K562 (cell line): Measurements from ENCODE around the gene MED13L. TPM values are rescaled to one million over a fixed set of nuclear protein-coding genes. Genes with fewer than 3 reads are reported as not detected.

ENCODE experiments used
- HDAC2 ChIP-seq: fragments of 450-650 bp; IDR thresholded peaks from 2 replicates; pipeline ENCODE4 v1.6.1; 2016; ENCODE audit warnings: mild to moderate bottlenecking
- KLF6 ChIP-seq: fragments of 250-450 bp; sonication (Bioruptor Pico); IDR thresholded peaks from 2 replicates; pipeline ENCODE4 v1.4.0; 2020; ENCODE audit warnings: mild to moderate bottlenecking, moderate library complexity, borderline replicate concordance
- NR4A1 ChIP-seq, 2 experiments: fragments of 250-450 bp in 1 of 2; fragments of 450-650 bp in 1 of 2; sonication (Bioruptor Pico) in 1 of 2; IDR thresholded peaks; 2 replicates each; pipeline versions ENCODE4 v1.4.0 to v1.6.1; 2016 to 2020; ENCODE audit warnings: mild to moderate bottlenecking in 2 of 2, missing compliant biosample characterization in 1 of 2, missing genetic modification characterization in 1 of 2, moderate library complexity in 1 of 2
- SPI1 ChIP-seq: IDR thresholded peaks from 2 replicates; pipeline ENCODE4 v1.6.1; 2011; ENCODE audit warnings: low read depth, low read length, control low read depth, borderline replicate concordance
- polyA plus RNA-seq, 8 experiments: library from polyadenylated mRNA; depleted of rRNA in 4 of 8; stranded (reverse) in 5 of 8; unstranded in 3 of 8; fragments of >200 nt; fragmentation: Nextera tagmentation in 2 of 8; fragmentation: Illumina TruSeq in 1 of 8; extraction: Ambion mirVana in 2 of 8; extraction: Trizol in 1 of 8; gene quantifications; 2 replicates each; pipeline versions ENCODE4 v1.2.1 to v1.2.3, GENCODE V29; 2011 to 2014; ENCODE audit warnings: inconsistent platforms in 1 of 8, missing spikeins in 1 of 8
- total RNA-seq, 7 experiments: library from RNA; depleted of rRNA in 6 of 7; stranded (reverse); fragments of >200 nt in 6 of 7; fragmentation: Illumina TruSeq in 2 of 7; extraction: Trizol in 2 of 7; gene quantifications; 2 replicates each; pipeline versions ENCODE4 v1.2.1 to v1.2.3, GENCODE V29; 2011 to 2021; ENCODE audit warnings: low replicate concordance in 1 of 7
- TF ChIP-seq, protein P1 (sequence below): fragments of 450-650 bp; IDR thresholded peaks from 2 replicates; pipeline ENCODE4 v1.6.1; 2016; ENCODE audit warnings: mild to moderate bottlenecking, moderate library complexity
- TF ChIP-seq, protein P2 (sequence below): fragments of 450-650 bp; IDR thresholded peaks from 2 replicates; pipeline ENCODE4 v1.6.1; 2018; ENCODE audit not compliant: partially characterized antibody
- TF ChIP-seq, protein P3 (sequence below), 2 experiments: fragments of 200-800 bp in 1 of 2; sonication (Bioruptor generic) in 1 of 2; sonication (generic) in 1 of 2; formaldehyde crosslinking in 1 of 2; IDR thresholded peaks in 1 of 2; conservative IDR thresholded peaks in 1 of 2; 2 replicates each; pipeline versions ENCODE4 v1.5.0 to v1.6.1; 2016 to 2020; ENCODE audit warnings: missing compliant biosample characterization in 1 of 2, missing genetic modification characterization in 1 of 2, missing genetic modification reagents in 1 of 2
- TF ChIP-seq, protein P4 (sequence below): fragments of 250-450 bp; sonication (Bioruptor Pico); IDR thresholded peaks from 2 replicates; pipeline ENCODE4 v1.4.0; 2020; ENCODE audit warnings: mild to moderate bottlenecking

The MED13L gene
- total and polyA plus RNA-seq, 9 of the 15 experiments (the other 6 are each of a cell fraction or from before 2014, with no cell fraction given): 13.4 to 90.3 (median 36.9) TPM

DNA sequence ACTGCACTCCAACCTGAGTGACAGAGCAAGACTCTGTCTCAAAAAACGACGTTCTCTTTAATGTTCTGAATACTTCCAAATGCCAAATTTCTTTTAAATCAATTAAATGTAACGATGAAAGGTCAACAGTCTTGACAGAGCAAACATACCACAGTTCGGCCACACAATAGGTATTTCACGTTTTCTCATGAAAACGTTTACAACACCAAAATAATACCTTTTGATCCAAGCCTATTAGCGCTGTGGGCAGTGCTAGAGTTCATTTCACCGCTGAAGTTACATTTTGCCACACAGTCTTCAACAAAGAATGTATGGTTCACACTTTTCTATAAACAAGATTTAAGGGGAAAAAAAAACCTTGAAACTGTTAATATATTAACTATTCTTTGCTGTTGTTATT is 122.1 kb downstream of the MED13L start (continued):
- TF ChIP-seq, protein P1, sequence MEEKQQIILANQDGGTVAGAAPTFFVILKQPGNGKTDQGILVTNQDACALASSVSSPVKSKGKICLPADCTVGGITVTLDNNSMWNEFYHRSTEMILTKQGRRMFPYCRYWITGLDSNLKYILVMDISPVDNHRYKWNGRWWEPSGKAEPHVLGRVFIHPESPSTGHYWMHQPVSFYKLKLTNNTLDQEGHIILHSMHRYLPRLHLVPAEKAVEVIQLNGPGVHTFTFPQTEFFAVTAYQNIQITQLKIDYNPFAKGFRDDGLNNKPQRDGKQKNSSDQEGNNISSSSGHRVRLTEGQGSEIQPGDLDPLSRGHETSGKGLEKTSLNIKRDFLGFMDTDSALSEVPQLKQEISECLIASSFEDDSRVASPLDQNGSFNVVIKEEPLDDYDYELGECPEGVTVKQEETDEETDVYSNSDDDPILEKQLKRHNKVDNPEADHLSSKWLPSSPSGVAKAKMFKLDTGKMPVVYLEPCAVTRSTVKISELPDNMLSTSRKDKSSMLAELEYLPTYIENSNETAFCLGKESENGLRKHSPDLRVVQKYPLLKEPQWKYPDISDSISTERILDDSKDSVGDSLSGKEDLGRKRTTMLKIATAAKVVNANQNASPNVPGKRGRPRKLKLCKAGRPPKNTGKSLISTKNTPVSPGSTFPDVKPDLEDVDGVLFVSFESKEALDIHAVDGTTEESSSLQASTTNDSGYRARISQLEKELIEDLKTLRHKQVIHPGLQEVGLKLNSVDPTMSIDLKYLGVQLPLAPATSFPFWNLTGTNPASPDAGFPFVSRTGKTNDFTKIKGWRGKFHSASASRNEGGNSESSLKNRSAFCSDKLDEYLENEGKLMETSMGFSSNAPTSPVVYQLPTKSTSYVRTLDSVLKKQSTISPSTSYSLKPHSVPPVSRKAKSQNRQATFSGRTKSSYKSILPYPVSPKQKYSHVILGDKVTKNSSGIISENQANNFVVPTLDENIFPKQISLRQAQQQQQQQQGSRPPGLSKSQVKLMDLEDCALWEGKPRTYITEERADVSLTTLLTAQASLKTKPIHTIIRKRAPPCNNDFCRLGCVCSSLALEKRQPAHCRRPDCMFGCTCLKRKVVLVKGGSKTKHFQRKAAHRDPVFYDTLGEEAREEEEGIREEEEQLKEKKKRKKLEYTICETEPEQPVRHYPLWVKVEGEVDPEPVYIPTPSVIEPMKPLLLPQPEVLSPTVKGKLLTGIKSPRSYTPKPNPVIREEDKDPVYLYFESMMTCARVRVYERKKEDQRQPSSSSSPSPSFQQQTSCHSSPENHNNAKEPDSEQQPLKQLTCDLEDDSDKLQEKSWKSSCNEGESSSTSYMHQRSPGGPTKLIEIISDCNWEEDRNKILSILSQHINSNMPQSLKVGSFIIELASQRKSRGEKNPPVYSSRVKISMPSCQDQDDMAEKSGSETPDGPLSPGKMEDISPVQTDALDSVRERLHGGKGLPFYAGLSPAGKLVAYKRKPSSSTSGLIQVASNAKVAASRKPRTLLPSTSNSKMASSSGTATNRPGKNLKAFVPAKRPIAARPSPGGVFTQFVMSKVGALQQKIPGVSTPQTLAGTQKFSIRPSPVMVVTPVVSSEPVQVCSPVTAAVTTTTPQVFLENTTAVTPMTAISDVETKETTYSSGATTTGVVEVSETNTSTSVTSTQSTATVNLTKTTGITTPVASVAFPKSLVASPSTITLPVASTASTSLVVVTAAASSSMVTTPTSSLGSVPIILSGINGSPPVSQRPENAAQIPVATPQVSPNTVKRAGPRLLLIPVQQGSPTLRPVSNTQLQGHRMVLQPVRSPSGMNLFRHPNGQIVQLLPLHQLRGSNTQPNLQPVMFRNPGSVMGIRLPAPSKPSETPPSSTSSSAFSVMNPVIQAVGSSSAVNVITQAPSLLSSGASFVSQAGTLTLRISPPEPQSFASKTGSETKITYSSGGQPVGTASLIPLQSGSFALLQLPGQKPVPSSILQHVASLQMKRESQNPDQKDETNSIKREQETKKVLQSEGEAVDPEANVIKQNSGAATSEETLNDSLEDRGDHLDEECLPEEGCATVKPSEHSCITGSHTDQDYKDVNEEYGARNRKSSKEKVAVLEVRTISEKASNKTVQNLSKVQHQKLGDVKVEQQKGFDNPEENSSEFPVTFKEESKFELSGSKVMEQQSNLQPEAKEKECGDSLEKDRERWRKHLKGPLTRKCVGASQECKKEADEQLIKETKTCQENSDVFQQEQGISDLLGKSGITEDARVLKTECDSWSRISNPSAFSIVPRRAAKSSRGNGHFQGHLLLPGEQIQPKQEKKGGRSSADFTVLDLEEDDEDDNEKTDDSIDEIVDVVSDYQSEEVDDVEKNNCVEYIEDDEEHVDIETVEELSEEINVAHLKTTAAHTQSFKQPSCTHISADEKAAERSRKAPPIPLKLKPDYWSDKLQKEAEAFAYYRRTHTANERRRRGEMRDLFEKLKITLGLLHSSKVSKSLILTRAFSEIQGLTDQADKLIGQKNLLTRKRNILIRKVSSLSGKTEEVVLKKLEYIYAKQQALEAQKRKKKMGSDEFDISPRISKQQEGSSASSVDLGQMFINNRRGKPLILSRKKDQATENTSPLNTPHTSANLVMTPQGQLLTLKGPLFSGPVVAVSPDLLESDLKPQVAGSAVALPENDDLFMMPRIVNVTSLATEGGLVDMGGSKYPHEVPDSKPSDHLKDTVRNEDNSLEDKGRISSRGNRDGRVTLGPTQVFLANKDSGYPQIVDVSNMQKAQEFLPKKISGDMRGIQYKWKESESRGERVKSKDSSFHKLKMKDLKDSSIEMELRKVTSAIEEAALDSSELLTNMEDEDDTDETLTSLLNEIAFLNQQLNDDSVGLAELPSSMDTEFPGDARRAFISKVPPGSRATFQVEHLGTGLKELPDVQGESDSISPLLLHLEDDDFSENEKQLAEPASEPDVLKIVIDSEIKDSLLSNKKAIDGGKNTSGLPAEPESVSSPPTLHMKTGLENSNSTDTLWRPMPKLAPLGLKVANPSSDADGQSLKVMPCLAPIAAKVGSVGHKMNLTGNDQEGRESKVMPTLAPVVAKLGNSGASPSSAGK: no peak
- TF ChIP-seq, protein P2, sequence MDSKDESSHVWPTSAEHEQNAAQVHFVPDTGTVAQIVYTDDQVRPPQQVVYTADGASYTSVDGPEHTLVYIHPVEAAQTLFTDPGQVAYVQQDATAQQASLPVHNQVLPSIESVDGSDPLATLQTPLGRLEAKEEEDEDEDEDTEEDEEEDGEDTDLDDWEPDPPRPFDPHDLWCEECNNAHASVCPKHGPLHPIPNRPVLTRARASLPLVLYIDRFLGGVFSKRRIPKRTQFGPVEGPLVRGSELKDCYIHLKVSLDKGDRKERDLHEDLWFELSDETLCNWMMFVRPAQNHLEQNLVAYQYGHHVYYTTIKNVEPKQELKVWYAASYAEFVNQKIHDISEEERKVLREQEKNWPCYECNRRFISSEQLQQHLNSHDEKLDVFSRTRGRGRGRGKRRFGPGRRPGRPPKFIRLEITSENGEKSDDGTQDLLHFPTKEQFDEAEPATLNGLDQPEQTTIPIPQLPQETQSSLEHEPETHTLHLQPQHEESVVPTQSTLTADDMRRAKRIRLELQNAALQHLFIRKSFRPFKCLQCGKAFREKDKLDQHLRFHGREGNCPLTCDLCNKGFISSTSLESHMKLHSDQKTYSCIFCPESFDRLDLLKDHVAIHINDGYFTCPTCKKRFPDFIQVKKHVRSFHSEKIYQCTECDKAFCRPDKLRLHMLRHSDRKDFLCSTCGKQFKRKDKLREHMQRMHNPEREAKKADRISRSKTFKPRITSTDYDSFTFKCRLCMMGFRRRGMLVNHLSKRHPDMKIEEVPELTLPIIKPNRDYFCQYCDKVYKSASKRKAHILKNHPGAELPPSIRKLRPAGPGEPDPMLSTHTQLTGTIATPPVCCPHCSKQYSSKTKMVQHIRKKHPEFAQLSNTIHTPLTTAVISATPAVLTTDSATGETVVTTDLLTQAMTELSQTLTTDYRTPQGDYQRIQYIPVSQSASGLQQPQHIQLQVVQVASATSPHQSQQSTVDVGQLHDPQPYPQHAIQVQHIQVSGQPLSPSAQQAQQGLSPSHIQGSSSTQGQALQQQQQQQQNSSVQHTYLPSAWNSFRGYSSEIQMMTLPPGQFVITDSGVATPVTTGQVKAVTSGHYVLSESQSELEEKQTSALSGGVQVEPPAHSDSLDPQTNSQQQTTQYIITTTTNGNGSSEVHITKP: no peak
- TF ChIP-seq KLF6 (CRISPR knock-in tag) (no peak), SPI1 (no peak), NR4A1 (CRISPR knock-in tag; IDR thresholded peaks at IDR 0.05) (no peak), NR4A1 (tag; IDR thresholded peaks at IDR 0.05) (no peak), HDAC2 (no peak)
- TF ChIP-seq, protein P3, sequence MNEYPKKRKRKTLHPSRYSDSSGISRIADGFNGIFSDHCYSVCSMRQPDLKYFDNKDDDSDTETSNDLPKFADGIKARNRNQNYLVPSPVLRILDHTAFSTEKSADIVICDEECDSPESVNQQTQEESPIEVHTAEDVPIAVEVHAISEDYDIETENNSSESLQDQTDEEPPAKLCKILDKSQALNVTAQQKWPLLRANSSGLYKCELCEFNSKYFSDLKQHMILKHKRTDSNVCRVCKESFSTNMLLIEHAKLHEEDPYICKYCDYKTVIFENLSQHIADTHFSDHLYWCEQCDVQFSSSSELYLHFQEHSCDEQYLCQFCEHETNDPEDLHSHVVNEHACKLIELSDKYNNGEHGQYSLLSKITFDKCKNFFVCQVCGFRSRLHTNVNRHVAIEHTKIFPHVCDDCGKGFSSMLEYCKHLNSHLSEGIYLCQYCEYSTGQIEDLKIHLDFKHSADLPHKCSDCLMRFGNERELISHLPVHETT (CRISPR knock-in tag; conservative IDR thresholded peaks at IDR 0.05 in 1 of 2, IDR thresholded peaks at IDR 0.05 in 1 of 2): no peak
- TF ChIP-seq, protein P4, sequence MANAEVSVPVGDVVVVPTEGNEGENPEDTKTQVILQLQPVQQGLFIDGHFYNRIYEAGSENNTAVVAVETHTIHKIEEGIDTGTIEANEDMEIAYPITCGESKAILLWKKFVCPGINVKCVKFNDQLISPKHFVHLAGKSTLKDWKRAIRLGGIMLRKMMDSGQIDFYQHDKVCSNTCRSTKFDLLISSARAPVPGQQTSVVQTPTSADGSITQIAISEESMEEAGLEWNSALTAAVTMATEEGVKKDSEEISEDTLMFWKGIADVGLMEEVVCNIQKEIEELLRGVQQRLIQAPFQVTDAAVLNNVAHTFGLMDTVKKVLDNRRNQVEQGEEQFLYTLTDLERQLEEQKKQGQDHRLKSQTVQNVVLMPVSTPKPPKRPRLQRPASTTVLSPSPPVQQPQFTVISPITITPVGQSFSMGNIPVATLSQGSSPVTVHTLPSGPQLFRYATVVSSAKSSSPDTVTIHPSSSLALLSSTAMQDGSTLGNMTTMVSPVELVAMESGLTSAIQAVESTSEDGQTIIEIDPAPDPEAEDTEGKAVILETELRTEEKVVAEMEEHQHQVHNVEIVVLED (CRISPR knock-in tag): no peak
